ENCODE results near the gene BTBD19. TPM values are rescaled to one million over a fixed set of nuclear protein-coding genes. Genes with fewer than 3 reads are reported as not detected.
A peak's percentile ranks its signal among the peaks of the same experiment; 100 is the strongest.

BTBD19 gene
- total and polyA plus RNA-seq, 9 of the 15 experiments (the other 6 are each of a cell fraction or from before 2014, with no cell fraction given), result 0.22 to 2.0 (median 0.95) TPM

- TF ChIP-seq ZBTB34 (CRISPR knock-in tag; IDR thresholded peaks at IDR 0.05), result no peak
- no peak for TF ChIP-seq CBFA2T2 (conservative IDR thresholded peaks at IDR 0.05)
- 0 out of 2 replicates have a peak, but pooled peaks have one; percentile 11 for TF ChIP-seq HDAC2 (IDR thresholded peaks at IDR 0.05)
- TF ChIP-seq CHD7 (IDR thresholded peaks at IDR 0.05; ENCODE audit: low read depth, low read length), result no peak
- no peak for TF ChIP-seq MTA3 (IDR thresholded peaks at IDR 0.05; ENCODE audit: borderline replicate concordance)
- TF ChIP-seq NBN (IDR thresholded peaks at IDR 0.05; ENCODE audit: low read depth), result no peak
- TF ChIP-seq ZNF318 (IDR thresholded peaks at IDR 0.05; ENCODE audit: borderline replicate concordance in 1 of 2, low read depth in 1 of 2), result no peak
These were observed 10.9 kb downstream of the BTBD19 start (continued) for GRCh38 chr1:44819196-44819607.

All from K562 (cell line).